Peyer's patch (tissue), 4 donors: ENCODE data around the gene TYMP.

Source experiments
- CTCF ChIP-seq, 6 experiments: fragments of 450-650 bp in 4 of 6; fragments of 200-600 bp in 2 of 6; sonication (generic) in 1 of 6; IDR thresholded peaks; one replicate each; pipeline ENCODE4 v1.5.1; 2017 to 2019; ENCODE audit warnings: antibody characterized with exemption in 6 of 6, mild to moderate bottlenecking in 3 of 6, moderate library complexity in 1 of 6
- POLR2A ChIP-seq, 2 donors: fragments of 450-650 bp; IDR thresholded peaks; one replicate each; pipeline ENCODE4 v1.5.1; 2017; ENCODE audit warnings: antibody characterized with exemption in 2 of 2, mild to moderate bottlenecking in 2 of 2, moderate library complexity in 2 of 2

- TF ChIP-seq POLR2A (IDR thresholded peaks at IDR 0.05) (no peak), CTCF (IDR thresholded peaks at IDR 0.05) (no peak)
These were observed 33.8 kb upstream of the TYMP start for GRCh38 chr22:50563413-50564160.
